ENCODE data around the gene CD81. TPM values are rescaled to one million over a fixed set of nuclear protein-coding genes. Genes with fewer than 3 reads are reported as not detected.

CD81 gene
- total RNA-seq, 2 experiments from 2014 or later: 127 to 128 TPM

DNA sequence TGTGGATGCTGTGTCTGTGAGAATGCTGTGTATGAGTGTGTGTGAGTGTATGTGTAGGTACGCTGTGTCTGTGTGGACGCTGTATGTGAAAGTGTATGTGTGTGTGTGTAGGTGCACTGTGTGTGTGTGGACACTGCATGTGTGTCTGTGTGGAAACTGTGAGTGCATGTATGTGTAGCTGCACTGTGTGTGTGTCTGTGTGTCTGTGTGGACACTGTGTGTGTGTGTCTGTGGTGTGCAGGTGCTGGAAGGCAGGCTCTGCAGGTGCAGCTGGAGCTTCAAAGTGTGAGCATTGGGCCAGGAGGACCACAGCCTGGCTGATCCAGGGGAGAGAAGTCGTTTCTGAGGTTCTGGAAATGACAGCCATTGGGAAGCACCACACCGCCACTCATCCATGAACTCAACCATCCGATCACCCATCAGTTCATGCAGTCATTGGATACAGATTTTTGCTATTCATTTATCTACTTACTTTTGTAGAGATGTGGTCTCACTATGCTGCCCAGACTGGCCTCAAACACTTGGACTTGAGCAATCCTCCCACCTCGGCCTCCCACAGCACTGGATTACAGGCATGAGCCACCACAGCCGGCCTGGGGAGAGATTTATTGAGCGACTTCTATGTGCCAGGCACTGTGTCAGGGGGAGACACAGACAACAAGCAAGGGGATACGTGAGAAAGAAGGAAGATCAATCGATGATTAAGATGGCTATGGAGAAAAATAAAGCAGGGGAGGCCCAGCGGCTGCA lies 57.6 kb downstream of the CD81 start:
- H3K4me1 Mint-ChIP-seq (ENCODE audit: low read depth): no peaks in the 10 kb centered on the region
- H3K4me3 Mint-ChIP-seq: no peak overlapping the region
- no peaks in the 10 kb centered on the region for H3K9me3 Mint-ChIP-seq
- intact Hi-C loops (cut with micrococcal nuclease): no loop called here
- H3K27ac Mint-ChIP-seq: no peak overlapping the region
- CTCF ChIA-PET: no interaction called here
- no peaks in the 10 kb centered on the region for H3K27me3 Mint-ChIP-seq (ENCODE audit: low read depth)
- no peak for DNase-seq
- no peaks in the 10 kb centered on the region for H3K36me3 Mint-ChIP-seq (ENCODE audit: low read depth)

DNA sequence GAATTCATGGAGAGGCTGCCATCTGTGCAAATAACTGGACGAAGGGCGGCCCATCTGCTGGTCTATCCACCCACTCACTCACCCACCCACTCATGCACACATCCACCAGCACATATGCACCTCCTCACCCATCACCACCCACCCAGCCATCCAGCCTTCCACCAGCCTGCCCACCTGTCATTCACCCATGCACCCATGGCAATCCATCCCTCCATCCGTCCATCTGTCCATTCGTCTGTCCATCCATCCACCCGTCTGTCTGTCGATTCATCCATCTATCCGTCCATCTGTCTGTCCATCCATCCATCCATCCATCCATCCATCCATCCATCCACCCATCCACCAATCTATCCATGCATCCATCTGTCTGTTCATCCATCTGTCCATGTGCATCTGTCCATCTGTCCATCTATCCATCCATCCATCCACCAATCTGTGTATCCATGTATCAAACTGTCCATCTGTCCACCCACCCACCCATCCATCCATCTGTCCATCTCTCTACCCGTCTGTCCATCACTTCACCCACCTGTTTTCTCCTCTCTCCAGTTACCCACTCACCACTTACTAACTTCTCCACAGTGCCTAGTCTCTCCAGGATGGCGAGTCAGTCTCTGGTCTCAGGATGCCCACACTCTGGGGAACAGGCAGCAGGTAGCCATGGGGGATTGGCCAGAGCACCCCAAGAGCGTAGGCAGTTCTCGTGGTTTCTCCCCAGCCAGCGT lies 58.3 kb downstream of the CD81 start:
- no peaks in the 10 kb centered on the region for H3K27me3 Mint-ChIP-seq (ENCODE audit: low read depth)
- intact Hi-C loops (cut with micrococcal nuclease): no loop called here

DNA sequence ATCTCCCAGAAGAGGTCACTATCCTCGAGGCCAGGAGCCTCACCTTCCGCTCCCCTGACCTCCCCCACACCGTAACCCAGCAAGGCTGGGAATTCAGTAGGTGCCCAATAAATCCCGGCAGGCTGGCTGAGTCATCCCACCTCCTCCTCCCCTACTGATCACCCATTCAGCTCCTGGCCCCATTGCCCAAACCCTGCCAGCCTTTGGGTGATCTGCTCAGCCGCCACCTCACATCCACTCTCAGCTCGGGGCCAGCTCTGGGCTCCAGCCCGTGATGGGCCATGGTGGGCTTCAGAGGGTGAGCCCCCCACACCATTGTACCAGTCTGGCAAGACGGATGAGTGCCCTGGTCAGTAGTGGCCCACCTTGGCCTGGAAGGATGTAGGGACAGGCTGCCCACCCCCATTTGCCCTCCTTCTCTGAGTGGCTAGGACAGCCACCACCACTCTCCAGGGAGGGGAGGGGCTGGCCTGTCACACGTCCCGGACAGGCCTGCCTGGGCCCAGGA lies 59.0 kb downstream of the CD81 start:
- no peaks in the 10 kb centered on the region for H3K9me3 Mint-ChIP-seq
- no peak overlapping the region for H3K4me3 Mint-ChIP-seq
- intact Hi-C loops (cut with micrococcal nuclease): no loop called here
- CTCF ChIA-PET: no interaction called here
- H3K27me3 Mint-ChIP-seq (ENCODE audit: low read depth): no peaks in the 10 kb centered on the region
- no peaks in the 10 kb centered on the region for H3K4me1 Mint-ChIP-seq (ENCODE audit: low read depth)
- H3K36me3 Mint-ChIP-seq (ENCODE audit: low read depth): no peaks in the 10 kb centered on the region
- H3K27ac Mint-ChIP-seq: no peak overlapping the region
- no peak for DNase-seq

More for the DNA sequence above, 58.3 kb downstream of the CD81 start:
- no peaks in the 10 kb centered on the region for H3K4me1 Mint-ChIP-seq (ENCODE audit: low read depth)
- H3K36me3 Mint-ChIP-seq (ENCODE audit: low read depth): no peaks in the 10 kb centered on the region
- no peaks in the 10 kb centered on the region for H3K9me3 Mint-ChIP-seq
- no peak overlapping the region for H3K27ac Mint-ChIP-seq
- no peak for DNase-seq
- CTCF ChIA-PET: no interaction called here
- no peak overlapping the region for H3K4me3 Mint-ChIP-seq

DNA sequence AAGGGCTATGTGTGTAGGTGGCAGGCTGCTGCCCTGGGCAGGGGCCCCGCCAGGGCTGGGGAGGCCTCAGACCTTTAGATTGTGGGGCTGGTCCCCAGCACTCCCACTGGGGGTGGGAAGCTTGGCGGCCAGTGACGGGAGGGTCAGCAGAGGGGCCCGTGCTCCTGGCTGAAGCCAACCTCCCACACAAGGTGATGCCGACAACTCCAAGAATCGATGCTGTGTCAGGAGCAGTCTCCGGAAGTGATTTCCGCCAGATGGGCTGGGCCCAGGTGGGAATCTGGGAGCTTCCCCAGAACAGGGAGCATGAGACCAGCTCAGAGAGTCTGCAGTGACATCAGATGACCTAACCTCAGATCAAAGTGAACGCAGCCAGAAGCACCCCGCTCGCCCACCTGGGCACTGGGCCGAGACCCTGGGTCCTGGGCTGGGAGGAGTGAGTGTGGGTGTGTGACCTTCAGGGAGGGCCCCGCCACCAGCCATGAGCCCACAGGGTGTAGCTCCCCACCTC lies 59.5 kb downstream of the CD81 start:
- Mint-ChIP-seq H3K9me3 (no peaks in the 10 kb centered on the region), H3K4me3 (no peak overlapping the region), H3K4me1 (ENCODE audit: low read depth) (no peaks in the 10 kb centered on the region), H3K36me3 (ENCODE audit: low read depth) (no peaks in the 10 kb centered on the region), H3K27me3 (ENCODE audit: low read depth) (no peaks in the 10 kb centered on the region), H3K27ac (no peak overlapping the region)
- CTCF ChIA-PET: interaction anchor here (1.3 kb wide), 1 partner anchor 9 kb away, joined by 3 read pairs; no protein-coding TSS in a partner anchor
- DNase-seq: no peak
- intact Hi-C loops (cut with micrococcal nuclease): no loop called here

GRCh38 chr11:2437516-2437915 lies 60.4 kb downstream of the CD81 start:
- intact Hi-C loops (cut with micrococcal nuclease): no loop called here
- no peaks in the 10 kb centered on the region for H3K36me3 Mint-ChIP-seq (ENCODE audit: low read depth)
- peaks cover under 1% of the 10 kb centered on the region for H3K4me1 Mint-ChIP-seq (ENCODE audit: low read depth)
- DNase-seq: no peak
- H3K4me3 Mint-ChIP-seq: no peak overlapping the region
- CTCF ChIA-PET: interaction anchor here (0.9 to 1.3 kb wide), 2 partner anchors 8 to 18 kb away, joined by 3 read pairs; no protein-coding TSS in a partner anchor
- no peaks in the 10 kb centered on the region for H3K27me3 Mint-ChIP-seq (ENCODE audit: low read depth)
- no peak overlapping the region for H3K27ac Mint-ChIP-seq
- no peaks in the 10 kb centered on the region for H3K9me3 Mint-ChIP-seq

DNA sequence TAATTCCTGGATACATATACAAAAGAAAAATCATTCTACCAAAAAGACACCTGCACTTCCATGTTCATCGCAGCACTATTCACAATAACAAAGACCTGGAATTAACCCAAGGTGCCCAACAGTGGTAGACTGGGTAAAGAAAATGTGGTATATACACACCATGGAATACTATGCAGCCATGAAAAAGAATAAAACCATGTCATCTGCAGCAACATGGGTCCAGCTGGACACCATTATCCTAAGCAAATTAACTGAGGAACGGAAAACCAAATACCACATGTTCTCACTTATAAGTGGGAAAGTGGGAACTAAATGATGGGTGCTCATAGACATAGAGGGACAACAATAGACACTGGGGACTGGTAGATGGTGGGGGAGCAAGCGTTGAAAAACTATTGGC lies 62.7 kb downstream of the CD81 start:
- Mint-ChIP-seq H3K9me3 (no peaks in the 10 kb centered on the region), H3K4me3 (no peak overlapping the region), H3K36me3 (ENCODE audit: low read depth) (no peaks in the 10 kb centered on the region), H3K27ac (no peak overlapping the region), H3K27me3 (ENCODE audit: low read depth) (no peaks in the 10 kb centered on the region), H3K4me1 (ENCODE audit: low read depth) (peaks cover 11% of the 10 kb centered on the region)
- intact Hi-C loops (cut with micrococcal nuclease): loop anchor here (5.0 to 10.0 kb wide), 2 partner anchors 255 to 552 kb away; partner anchors contain the start of genes KCNQ1OT1 and NAP1L4
- no peak for DNase-seq
- CTCF ChIA-PET: no interaction called here

DNA sequence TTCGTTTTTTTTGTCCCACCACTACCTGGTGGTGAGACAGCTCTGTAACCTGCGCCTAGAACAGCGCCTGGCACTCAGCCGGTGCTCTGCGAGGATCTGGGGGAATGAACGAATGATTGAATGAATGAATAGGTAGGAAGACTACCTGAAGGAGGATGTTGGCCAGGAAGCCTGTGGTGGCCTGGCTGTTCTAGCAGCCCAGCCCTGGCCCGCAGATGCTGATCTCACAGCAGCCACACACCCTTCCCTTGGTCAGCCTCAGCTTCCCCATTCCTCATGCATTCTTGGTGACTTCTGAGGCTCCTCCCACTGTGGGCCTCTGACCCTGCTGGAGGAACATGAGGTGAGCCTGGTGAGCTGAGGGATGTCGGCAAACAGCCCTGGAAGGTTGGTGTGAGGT lies 63.5 kb downstream of the CD81 start:
- Mint-ChIP-seq H3K4me3 (no peak overlapping the region), H3K27me3 (ENCODE audit: low read depth) (no peaks in the 10 kb centered on the region), H3K9me3 (no peaks in the 10 kb centered on the region), H3K27ac (no peak overlapping the region), H3K36me3 (ENCODE audit: low read depth) (no peaks in the 10 kb centered on the region), H3K4me1 (ENCODE audit: low read depth) (peaks cover 13% of the 10 kb centered on the region)
- DNase-seq: no peak
- CTCF ChIA-PET: no interaction called here
- intact Hi-C loops (cut with micrococcal nuclease): loop anchor here (5.0 to 10.0 kb wide), 2 partner anchors 254 to 552 kb away; partner anchors contain the start of genes KCNQ1OT1 and NAP1L4

DNA sequence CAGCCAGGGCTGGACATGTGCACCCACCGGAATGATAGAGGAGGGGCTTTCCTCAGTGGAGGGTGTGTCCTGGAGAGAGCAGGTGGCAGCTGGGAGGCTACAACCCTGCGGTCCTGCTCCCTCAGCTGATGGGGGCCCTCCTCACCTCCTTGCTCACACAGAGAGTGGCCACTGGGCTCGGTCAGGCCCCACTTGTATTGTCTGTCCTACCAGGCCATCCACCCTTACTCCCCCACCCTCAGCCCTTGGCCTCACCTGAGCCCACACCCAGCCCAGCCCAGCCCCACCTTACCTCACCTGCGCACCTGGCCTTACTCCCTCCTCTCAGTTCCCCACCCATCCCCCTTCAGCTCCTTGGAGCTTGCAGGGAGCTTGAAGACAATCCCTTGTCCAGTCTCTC lies 64.1 kb downstream of the CD81 start:
- Mint-ChIP-seq H3K4me1 (ENCODE audit: low read depth) (peaks cover 13% of the 10 kb centered on the region), H3K4me3 (no peak overlapping the region), H3K27ac (no peak overlapping the region), H3K27me3 (ENCODE audit: low read depth) (no peaks in the 10 kb centered on the region), H3K9me3 (no peaks in the 10 kb centered on the region), H3K36me3 (ENCODE audit: low read depth) (no peaks in the 10 kb centered on the region)
- CTCF ChIA-PET: no interaction called here
- no peak for DNase-seq
- intact Hi-C loops (cut with micrococcal nuclease): loop anchor here (5.0 to 10.0 kb wide), 2 partner anchors 254 to 551 kb away; partner anchors contain the start of genes KCNQ1OT1 and NAP1L4

GRCh38 chr11:2442589-2442988 lies 65.5 kb downstream of the CD81 start:
- Mint-ChIP-seq H3K4me1 (ENCODE audit: low read depth) (peaks cover 23% of the 10 kb centered on the region), H3K27ac (no peak overlapping the region), H3K36me3 (ENCODE audit: low read depth) (no peaks in the 10 kb centered on the region), H3K9me3 (no peaks in the 10 kb centered on the region), H3K27me3 (ENCODE audit: low read depth) (no peaks in the 10 kb centered on the region), H3K4me3 (no peak overlapping the region)
- CTCF ChIA-PET: interaction anchor here (0.7 to 1.0 kb wide), 3 partner anchors 15 to 89 kb away, joined by 3 to 4 read pairs (median 3); no protein-coding TSS in a partner anchor
- intact Hi-C loops (cut with micrococcal nuclease): loop anchor here (5.0 to 10.0 kb wide), 2 partner anchors 252 to 550 kb away; partner anchors contain the start of genes KCNQ1OT1 and NAP1L4
- no peak for DNase-seq

DNA sequence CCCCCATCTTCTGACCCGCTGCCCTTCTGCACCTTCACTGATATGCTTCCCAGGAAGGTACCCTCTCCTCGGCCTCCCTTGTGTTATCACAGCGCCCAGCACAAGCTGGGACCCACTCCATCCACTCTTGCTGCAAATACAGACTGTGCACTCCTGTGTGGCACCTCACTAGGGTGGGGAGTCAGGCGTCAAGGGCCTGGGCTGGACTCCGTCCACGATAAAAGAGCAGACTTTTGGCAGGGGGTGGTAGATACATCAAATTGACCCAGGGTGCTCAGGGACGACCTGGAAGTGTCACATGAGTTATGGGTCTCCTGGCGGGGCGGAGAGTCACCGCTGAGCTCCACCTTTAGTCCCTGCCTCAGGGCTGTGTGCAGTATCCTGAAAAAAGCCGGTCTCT lies 66.3 kb downstream of the CD81 start:
- intact Hi-C loops (cut with micrococcal nuclease): loop anchor here (5.0 to 10.0 kb wide), 2 partner anchors 251 to 549 kb away; partner anchors contain the start of genes KCNQ1OT1 and NAP1L4
- Mint-ChIP-seq H3K4me3 (peak overlapping the region; percentile 2), H3K27me3 (ENCODE audit: low read depth) (no peaks in the 10 kb centered on the region), H3K4me1 (ENCODE audit: low read depth) (peaks cover 26% of the 10 kb centered on the region), H3K27ac (no peak overlapping the region), H3K9me3 (no peaks in the 10 kb centered on the region), H3K36me3 (ENCODE audit: low read depth) (no peaks in the 10 kb centered on the region)
- CTCF ChIA-PET: interaction anchor here (1.0 to 4.8 kb wide), 2 partner anchors 16 to 88 kb away, joined by 3 to 16 read pairs; no protein-coding TSS in a partner anchor
- DNase-seq: no peak

DNA sequence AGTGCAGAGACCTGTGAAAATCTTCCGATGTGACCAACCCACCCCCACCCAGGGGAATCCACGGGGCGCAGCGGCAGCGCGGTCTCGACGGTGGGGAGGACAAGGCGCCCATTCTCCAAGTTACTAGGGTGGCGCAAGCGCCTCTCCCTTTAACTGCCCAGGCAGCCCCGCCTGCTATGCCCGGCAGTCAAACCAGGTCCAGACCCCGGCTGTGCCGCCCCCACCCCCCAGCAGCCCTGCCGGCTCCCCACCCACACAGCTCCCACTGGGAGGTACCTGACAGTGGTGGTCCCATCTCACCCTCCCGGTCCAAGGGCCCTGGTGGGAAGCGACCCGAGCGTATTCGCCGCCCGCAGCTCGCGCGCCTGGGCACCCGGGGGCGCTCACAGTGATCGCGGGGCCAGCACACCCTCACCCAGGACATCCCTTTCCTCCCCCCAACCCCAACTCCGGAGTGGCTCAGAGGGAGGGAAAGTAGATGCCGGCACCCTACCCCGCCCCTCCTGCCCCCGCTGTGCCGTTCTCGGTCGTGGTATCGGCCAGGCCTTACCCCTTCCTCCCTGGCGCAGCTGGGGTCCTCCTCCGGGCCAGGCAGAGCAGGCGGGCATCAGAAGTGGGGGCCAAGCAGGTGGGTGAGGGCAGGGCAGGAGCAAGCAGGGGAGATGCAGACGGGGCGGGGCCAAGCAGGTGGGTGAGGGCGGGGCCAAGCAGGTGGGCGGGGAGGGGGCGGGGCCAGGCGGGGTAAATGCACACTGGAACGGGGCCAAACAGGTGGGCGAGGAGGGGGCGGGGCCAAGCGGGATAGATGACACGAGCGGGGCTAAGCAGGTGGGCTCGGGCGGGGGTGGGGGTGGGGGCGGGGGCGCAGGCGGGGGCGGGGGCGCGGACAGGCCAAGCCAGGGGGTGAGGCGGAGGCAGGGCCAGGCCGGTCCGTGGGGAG lies 67.0 kb downstream of the CD81 start, which contains the start of gene TRPM5:
TRPM5 (minus strand) TSS at position 634 of the 940 bp plus-strand sequence. CDS start 21,478 bp downstream, outside the sequence.
- Mint-ChIP-seq H3K4me3 (peak within 1 kb of the TSS; percentile 89), H3K9me3 (no peaks in the 10 kb centered on the region), H3K27me3 (ENCODE audit: low read depth) (no peaks in the 10 kb centered on the region), H3K27ac (no peak within 1 kb of the TSS), H3K4me1 (ENCODE audit: low read depth) (peaks cover 26% of the 10 kb centered on the region), H3K36me3 (ENCODE audit: low read depth) (no peaks in the 10 kb centered on the region)
- intact Hi-C loops (cut with micrococcal nuclease): loop anchor here (5.0 to 10.0 kb wide), 2 partner anchors 251 to 548 kb away; partner anchors contain the start of genes KCNQ1OT1 and NAP1L4
- DNase-seq: peak; percentile 87
- CTCF ChIA-PET: interaction anchor here (1.0 to 4.8 kb wide), 4 partner anchors 16 to 88 kb away, joined by 3 to 16 read pairs (median 4); no protein-coding TSS in a partner anchor

Data from activated naive CD4-positive, alpha-beta T cell treated with anti-CD3 and anti-CD28 coated beads for 36 hours (primary cell).